ENCODE data around the gene SLU7.

GRCh38 chr5:160376416-160376815, 42.5 kb downstream of the SLU7 start:
- TF ChIP-seq CTCF (conservative IDR thresholded peaks at IDR 0.05), result no peak
- TF ChIP-seq ZFX (IDR thresholded peaks at IDR 0.05), result no peak

Data from C4-2B (cell line).